GM19035 (cell line): ENCODE data around the gene SUCO.

Source experiments
- ATAC-seq: cut with Tn5 transposase; IDR thresholded peaks from one replicate; pipeline ENCODE4 v1.9.1; 2021; ENCODE audit not compliant: unreplicated experiment

SUCO gene

GRCh38 chr1:172514108-172514507, 18.8 kb upstream of the SUCO start:
- ATAC-seq = no peak

- ATAC-seq = no peak
Observed at GRCh38 chr1:172515436-172515835, 17.5 kb upstream of the SUCO start.

DNA sequence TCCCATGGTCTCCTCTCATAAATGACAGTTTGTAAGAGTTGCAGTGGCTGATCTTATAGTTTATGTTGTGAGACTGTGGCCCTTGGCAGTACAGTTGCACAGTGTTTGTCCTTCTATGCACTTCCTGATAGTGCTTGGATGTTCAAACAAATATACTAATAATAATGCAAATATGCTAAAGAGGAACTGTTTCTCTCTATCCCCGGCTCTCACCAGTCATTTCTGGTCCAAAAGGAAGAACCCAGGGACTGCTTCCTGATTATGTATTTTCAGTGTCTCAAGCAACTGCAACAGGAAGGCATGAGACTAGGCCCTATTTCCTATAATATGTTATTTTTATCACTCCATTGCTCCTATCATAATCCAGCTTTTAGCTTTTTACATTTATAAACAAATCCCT, 17.0 kb upstream of the SUCO start:
- no peak for ATAC-seq

GRCh38 chr1:172517081-172517480, 15.9 kb upstream of the SUCO start:
- ATAC-seq = no peak

DNA sequence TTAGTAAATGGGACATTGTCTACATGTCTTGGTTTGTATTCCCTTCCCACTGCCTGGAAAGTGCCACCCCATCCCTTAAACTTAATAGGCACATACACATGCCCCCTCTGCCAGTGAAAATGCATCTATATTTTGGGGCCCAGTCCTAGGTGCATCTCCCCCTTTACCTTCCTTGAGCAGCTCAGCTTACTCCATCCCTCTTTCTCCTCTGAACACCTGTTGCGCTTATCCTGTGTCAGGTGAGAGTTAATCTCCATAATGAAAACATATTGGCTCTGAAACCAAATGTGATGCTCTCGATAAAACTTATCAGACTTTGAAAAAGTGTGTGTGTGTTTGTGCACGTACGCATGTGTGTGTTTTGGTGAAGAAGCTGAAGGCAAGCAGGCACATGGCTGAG, 15.4 kb upstream of the SUCO start:
- no peak for ATAC-seq

DNA sequence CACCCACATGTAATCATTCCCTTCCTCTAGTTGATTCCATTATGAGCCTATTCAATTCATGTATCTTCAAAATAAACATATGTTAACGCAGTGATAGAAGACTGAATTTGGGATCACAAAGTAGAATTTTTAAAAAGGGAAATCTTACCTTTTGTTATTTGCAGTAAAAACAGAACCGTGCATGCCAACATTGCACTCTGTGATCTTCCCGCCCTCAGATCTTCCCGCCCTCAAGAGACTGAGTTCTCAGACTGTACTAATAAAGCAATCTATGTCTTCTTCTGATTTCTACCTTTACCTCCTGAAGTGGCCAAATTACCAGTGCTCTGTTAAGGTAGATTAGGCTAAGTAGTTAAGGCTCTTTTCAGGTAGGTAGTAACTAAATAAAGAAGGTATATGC, 3.6 kb upstream of the SUCO start:
- ATAC-seq = no peak

GRCh38 chr1:172530000-172530399, 3.0 kb upstream of the SUCO start:
- no peak for ATAC-seq

GRCh38 chr1:172531412-172532182, 1.4 kb upstream of the SUCO start:
- no peak for ATAC-seq

DNA sequence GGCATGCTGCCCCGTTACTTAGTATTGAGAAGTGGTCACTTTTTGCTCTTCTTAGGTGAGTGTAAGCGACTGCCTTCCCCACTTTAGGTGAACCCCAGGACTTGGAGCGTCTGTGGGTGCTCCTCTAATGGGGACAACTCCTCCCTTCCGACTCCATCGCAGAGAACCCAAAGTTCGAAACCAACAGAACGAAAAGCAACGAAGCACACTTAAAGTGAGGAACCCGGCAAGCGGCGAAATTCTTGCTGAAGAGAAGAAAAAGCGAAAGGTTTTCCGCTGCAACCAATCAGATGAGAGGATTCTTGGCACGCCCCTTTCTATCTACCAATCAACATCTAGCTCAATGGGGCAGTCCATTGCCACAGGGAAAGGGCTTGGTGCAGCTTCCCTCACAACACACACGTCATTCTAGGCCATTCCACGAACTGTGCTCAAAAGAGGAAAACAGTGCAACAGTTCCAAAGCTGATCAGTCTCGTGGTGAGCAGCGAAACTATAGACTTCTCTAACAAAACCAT, 709 bp upstream of the SUCO start:
- ATAC-seq = peak; percentile 69

DNA sequence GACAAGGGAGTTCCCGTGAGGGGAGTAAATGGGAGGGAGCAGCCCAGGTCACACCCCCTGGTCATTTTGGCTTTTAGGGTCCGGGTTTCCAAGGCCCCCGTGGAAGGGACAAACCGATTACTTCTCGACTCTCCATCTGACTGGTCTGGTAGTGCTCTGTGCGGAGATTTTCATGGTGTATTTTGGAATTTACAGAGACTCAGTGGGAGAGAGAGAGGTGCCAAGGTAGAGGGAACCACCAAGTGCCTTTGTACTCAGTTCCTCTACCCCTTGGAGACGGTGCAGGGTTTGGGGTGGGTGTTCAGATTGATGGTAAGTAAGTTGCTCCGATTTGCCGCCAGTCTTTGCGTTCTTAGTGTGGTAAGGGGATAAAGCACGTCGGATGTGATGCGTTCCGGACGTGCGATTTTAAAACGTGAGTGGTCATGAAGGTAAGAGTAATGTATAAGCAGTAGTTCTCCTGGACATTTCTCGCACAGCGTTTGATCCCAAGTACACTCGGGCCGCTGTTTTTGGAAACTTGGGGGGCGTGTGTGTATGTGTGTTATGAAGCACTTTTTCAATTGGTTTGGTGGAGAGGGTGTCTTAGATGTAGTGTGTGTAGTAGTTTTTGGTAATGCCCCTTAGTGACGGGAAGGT, 682 bp downstream of the SUCO start:
- no peak for ATAC-seq

DNA sequence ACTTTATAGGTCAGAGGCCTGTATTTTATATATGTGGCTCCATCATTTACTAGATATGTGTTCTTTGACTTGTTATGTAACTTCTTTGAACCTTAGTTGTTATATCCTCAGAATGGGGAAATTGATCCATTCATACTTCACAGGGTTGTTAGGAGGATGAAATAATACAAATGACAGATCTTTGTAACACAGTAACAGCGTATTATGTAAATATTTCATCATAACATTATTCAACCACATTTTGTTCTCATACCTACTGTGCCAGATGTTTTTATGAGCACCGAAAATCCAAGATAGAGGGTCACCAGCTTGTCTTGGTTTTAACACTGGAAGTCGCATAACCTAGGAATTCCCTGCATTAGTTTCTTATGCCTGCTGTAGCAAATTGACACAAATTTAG, 3.3 kb downstream of the SUCO start:
- ATAC-seq = no peak

DNA sequence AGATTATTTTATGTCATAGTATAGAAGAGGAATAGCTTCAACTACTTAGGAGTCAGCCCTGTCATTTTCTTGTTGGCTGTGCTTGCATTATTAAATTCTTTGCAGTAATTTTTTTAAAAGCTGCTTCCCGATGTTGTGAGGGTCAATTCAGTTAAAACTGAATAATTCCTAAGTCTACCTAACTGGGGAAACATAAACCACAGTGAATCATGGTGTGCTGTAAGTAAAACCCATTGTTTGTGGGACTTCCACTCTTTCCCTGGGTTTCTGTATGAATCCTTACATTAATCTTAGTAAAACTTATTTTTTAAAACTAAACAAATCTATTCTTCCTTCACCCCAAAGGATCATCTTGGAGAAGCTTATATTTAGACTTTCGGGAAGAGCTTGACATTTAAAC, 4.4 kb downstream of the SUCO start:
- no peak for ATAC-seq

DNA sequence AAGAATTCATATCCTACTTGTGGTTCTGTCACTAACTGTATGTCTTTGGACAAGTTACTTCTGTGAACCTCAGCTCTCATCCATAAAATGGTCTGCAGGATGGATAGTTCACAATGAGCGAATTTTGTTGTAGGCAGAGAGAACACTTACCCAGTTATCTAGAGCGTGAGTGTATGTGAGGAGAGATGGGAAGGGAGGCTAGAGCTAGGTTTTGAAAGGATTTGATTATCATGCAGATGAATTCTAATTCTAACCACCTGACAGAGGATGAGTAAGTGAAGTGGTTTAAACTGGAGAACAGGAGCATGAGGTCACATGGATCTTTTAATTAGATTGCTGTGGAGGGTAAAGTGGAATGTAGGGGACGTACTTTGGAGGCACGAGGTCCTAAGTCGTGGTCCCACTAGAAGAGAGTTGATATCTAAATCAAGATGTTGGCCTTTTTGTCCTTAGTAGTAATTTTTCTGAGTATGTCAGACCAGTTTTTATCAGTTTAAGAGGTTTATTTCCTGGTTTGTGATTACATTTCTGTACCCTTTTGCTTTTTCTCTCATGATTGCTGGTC, 5.0 kb downstream of the SUCO start:
- ATAC-seq = no peak

- ATAC-seq = no peak
Observed at GRCh38 chr1:172540635-172541034, 7.7 kb downstream of the SUCO start.

GRCh38 chr1:172544481-172545104, 11.6 kb downstream of the SUCO start:
- ATAC-seq = no peak

- ATAC-seq = peak; percentile 78
Observed at GRCh38 chr1:172545396-172546004, 12.6 kb downstream of the SUCO start.

DNA sequence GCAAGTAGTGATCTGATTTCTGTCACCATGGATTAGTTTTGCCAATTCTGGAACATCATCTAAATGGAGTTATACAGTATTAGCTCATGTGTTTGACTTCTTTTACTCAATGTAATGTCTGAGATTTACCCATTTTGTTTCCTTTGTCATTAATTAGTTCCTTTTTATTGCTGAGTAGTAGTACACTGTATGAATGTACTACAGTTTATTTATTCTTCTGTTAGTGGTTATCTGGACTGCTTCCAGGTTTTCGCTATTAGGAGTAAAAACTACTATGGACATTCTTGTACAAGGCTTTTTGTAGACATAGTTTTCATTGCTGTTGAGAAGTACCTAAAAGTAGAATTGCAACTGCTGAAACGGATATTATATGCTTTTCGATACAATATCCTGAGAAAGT, 14.1 kb downstream of the SUCO start:
- ATAC-seq = no peak

DNA sequence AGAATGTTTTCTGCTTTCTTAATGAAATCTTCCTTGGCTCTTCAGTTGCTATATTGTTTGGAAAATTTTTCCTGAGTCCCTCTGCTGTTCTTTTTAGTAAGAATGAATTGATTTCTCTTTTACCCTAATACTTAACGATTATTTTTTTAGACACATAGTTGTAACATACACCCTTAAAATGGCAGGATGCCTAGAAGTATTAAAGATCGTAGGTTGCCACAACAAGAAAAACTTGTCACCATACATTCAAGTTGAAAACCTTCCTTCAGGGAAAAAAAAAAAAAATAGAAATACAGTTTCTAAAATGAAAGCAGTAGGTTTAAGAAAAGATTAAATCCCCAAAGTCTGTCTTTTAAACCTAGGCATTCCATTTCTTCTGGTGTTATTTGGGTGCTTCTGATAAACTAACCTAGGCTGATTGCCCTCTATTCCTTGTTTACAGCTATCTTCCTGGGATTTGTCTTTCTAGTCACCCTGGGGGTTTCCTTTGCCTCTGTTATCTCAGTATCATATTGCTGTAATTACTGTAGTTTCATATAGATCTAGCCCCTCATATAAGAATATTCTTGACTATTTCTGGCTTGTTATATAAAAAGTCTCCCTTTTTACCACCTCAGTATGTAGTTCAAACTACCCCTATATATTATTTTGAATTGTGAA, 16.8 kb downstream of the SUCO start:
- no peak for ATAC-seq

DNA sequence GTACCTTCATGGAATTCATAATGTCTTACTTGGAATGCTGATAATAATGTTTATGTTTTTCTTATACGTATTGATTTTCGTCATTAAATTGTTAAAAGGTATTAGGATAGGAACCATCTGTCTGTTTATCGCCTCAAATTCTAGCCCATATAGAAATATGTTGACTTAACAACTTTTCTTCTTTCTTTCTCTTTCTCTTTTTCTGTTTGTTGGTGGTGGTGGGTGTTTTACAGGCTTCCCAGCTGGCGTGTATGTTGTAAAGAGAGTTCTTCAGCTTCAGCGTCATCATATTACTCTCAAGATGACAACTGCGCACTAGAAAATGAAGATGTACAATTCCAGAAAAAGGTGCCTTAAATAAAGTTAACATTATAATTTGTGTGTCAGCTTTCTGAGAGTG, 18.3 kb downstream of the SUCO start:
- no peak for ATAC-seq

DNA sequence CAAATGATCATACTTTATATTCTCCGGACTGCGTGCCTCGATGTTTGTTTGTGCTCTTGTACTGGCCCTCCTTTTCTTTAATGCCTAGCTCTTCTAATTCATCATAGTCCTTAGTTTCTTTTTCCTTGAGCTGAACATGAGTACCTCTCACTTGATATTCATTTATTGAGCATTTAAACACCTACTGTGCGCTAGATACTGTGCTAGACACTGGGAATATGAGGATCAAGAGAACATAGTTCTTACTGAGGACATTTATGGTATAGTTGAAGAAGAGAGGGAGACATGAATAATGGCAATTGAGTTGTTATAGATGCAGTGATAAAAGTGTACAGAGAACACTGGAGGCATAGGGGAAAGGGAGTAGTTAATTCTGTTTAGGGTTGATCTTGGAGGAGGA, 22.0 kb downstream of the SUCO start:
- ATAC-seq = no peak

DNA sequence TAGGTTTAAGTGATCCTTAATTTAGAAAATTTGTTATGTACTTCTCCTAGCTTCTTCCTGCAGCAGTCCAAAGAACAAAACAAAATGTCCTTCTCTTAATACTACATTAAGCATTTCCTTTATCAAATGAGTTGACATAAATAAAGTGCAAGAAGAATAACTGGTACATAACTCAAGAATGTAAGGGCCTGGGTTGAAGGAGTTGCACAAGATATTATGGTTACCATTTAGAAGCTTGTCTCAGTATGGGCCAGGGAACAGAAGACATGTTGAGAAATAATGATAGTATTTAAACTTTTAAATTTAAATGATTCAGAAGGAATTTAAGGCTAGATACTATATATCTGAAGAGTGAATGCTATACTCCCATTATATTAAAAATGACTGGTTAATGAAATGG, 23.5 kb downstream of the SUCO start:
- no peak for ATAC-seq
